SK-N-MC (cell line): ENCODE data around the gene ATP2B2.

ENCODE experiments used
- DNase-seq: peaks from one replicate; pipeline ENCODE4 v3.0.0-alpha.2; 2011; ENCODE audit warnings: low read depth, low spot score
- H3K27ac ChIP-seq: fragments of 200-600 bp; sonication (generic); 2 replicates; pipeline ENCODE4 v1.5.1; 2016; ENCODE audit warnings: mixed run types
- H3K36me3 ChIP-seq: fragments of 200-600 bp; sonication (generic); 2 replicates; pipeline ENCODE4 v1.6.1; 2017; ENCODE audit warnings: antibody characterized with exemption, low read length, mixed read lengths; ENCODE audit not compliant: insufficient read depth
- H3K4me3 ChIP-seq: fragments of 200-600 bp; sonication (generic); 2 replicates; pipeline ENCODE4 v1.5.1; 2016
- H3K9ac ChIP-seq: fragments of 200-600 bp; sonication (generic); 2 replicates; pipeline ENCODE4 v1.8.0; 2017; ENCODE audit warnings: mixed run types, mixed read lengths; ENCODE audit not compliant: insufficient read length
- H3K9me3 ChIP-seq: fragments of 200-600 bp; sonication (generic); 2 replicates; pipeline ENCODE4 v1.6.1; 2017; ENCODE audit warnings: low read depth, mild to moderate bottlenecking, antibody characterized with exemption, low read length, moderate library complexity, mixed read lengths
- EZH2 ChIP-seq: fragments of 200-600 bp; sonication (generic); IDR thresholded peaks from one replicate; pipeline ENCODE4 v1.6.1; 2017; ENCODE audit warnings: antibody characterized with exemption
- FOXP2 ChIP-seq: optimal IDR thresholded peaks from 2 replicates; pipeline ENCODE3; 2011; ENCODE audit warnings: mild to moderate bottlenecking, moderate library complexity; ENCODE audit not compliant: insufficient read depth; ENCODE audit errors: extremely low read length, control extremely low read depth
- POLR2AphosphoS5 ChIP-seq: IDR thresholded peaks from 2 replicates; pipeline ENCODE4 v1.6.1; 2012; ENCODE audit warnings: mild to moderate bottlenecking, low read depth, low read length, borderline replicate concordance

ATP2B2 gene

DNA sequence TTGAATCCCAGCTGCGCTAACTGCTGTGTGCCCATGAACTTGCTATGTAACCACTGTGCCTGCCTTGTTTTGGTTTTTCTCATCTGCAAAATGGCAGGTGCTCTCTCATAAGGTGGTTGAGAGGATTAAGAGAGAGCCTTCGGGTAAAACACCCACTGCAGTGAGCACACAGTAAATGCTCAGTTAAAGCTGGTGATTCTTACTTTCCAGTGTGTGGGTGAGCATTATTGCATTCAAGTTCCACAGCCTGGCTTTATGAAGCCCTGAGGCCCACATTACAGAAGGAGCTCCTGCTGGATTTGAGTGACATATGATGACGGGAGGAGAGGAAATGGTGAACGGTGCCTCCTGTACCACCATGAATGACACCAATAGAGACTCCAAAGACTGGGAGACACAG is 101.0 kb downstream of the ATP2B2 start:
- Histone ChIP-seq H3K4me3 (no peak overlapping the region), H3K9ac (no peak overlapping the region), H3K9me3 (no peaks in the 10 kb centered on the region), H3K27ac (no peak overlapping the region), H3K36me3 (no peaks in the 10 kb centered on the region)
- DNase-seq, result no peak
- TF ChIP-seq FOXP2, result no peak
- no peak for TF ChIP-seq POLR2AphosphoS5
- TF ChIP-seq EZH2, result no peak

DNA sequence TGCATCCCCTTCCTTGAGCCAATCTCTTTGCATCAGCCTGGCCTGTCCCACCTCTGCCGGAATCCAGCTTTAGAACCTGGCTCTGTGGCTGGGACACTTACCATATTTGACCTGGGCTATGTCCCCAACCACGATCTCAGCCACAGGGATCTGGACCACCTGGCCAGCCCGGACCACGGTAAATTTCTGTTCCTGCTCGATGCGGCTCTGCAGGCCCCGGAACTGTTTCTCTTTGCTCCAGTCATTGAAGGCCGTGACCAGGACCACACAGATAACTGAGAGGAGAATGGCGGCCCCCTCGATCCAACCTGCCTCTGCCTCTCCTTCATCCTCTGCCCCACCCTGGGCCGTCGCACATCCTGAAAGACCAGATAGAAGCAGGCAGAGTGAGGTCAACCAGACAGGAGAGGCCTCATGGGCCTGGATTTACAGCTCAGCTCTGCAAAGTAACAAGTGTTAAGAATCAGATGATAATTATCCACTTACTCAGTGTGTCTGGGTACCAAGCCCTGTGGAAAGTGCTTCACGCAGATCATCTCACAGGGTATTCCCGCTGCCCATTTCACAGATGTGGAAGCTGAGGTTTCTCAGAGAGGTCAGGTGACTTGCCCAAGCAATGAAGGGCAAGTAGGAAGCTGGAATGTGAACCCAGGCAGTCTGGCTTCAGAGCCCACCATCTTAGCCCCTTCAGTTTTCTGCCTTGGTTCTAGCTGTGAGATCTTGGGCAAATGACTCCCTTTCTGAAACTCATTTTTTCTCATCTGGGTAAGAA is 103.2 kb downstream of the ATP2B2 start:
- DNase-seq, result no peak
- no peak overlapping the region for H3K9ac ChIP-seq
- no peak overlapping the region for H3K27ac ChIP-seq
- H3K36me3 ChIP-seq, result no peaks in the 10 kb centered on the region
- no peak overlapping the region for H3K4me3 ChIP-seq
- no peak for TF ChIP-seq EZH2
- TF ChIP-seq POLR2AphosphoS5, result no peak
- TF ChIP-seq FOXP2, result no peak
- H3K9me3 ChIP-seq, result no peaks in the 10 kb centered on the region

DNA sequence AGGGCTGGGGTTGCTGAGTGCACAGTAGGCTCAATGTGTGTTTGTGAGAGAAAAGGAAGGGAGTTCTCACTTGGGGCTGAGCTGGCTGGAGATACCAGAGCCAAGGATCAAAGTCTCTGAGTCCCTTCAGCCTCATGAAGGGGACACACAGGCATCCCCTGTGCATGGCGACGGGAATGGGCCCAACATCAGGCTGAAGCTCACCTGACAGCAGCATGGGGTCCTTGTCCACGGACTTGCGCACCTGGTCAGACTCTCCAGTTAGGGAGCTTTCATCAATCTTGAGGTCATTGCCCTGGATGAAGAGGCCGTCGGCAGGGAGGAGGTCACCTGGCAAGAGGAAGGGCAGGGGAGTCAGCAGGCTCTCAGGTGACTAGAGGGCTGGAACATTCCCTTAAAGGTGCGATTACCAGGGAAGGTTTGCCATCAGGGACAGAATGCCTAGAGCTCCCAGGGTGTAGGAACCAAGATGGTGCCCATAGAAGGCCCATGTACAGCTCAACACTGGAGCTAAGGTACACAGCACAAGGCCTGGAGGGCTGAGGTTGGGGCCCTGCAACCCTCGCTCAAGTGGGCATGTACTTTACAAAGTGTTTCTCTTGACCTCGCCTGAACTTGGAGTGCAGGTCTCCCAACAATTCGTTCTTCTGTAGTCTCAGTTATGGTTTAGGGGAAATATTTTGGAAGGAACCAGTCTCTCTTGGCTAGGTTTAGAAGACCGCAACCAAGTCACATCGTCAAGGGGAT is 104.5 kb downstream of the ATP2B2 start:
- Histone ChIP-seq H3K9me3 (no peaks in the 10 kb centered on the region), H3K27ac (no peak overlapping the region), H3K9ac (no peak overlapping the region), H3K36me3 (no peaks in the 10 kb centered on the region), H3K4me3 (no peak overlapping the region)
- DNase-seq, result no peak
- TF ChIP-seq POLR2AphosphoS5, result no peak
- no peak for TF ChIP-seq EZH2
- no peak for TF ChIP-seq FOXP2

DNA sequence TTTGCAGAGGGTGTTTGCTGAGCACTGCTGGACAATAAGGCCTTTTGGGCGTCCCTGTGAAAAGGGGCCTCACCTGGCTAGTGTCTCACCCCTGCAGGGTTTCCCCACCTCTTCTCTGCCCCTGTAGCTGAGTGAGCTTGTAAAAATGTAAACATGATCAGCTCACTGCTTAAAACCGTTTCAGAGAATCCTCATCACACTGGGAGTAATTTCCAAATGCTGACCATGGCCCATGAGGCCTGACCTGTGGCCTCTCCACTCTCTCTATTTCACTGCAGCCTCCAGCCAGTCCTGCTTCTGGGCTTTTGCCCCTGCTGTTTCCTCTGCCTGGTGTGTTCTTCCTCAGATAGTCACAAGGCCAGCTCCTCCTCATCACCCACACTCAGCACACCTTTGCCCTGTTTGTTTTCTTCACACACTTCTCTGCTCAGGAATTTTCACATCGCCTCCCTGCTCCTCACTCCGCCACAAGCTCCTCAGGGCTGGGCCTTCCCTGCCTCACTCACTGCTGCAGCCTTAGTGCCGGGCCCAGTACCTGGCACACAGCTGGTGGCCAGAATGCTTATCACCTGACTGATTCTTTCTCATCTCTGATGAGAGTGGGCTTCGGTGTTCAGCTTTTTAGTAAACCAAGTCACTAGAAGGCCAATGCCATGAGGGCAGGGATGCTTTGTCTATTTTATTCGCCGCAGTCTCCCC is 105.2 kb downstream of the ATP2B2 start:
- Histone ChIP-seq H3K9me3 (no peaks in the 10 kb centered on the region), H3K27ac (no peak overlapping the region), H3K4me3 (no peak overlapping the region), H3K9ac (no peak overlapping the region), H3K36me3 (no peaks in the 10 kb centered on the region)
- no peak for DNase-seq
- TF ChIP-seq FOXP2, result no peak
- TF ChIP-seq POLR2AphosphoS5, result no peak

DNA sequence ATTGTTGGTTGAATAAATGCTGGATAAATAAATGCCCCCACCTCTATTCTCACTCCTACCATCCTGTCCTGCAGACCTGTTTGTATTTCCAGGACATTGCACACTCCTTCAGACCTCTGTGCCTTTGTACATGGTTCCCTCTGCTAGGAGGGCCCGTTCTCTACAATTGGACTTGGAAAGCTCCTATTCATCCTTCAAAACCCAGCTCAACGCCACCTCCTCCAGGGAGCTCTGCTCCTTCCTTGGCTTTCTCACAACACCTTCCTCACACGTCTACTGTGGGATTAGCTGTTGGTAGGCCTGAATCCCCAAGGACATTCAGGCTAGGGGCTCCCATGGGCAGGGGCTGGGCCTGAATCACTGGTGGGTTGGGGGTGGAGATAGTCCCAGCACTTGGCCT is 105.8 kb downstream of the ATP2B2 start:
- H3K27ac ChIP-seq, result no peak overlapping the region
- no peaks in the 10 kb centered on the region for H3K36me3 ChIP-seq
- TF ChIP-seq EZH2 (no peak), FOXP2 (no peak), POLR2AphosphoS5 (no peak)
- no peaks in the 10 kb centered on the region for H3K9me3 ChIP-seq
- DNase-seq, result no peak
- H3K4me3 ChIP-seq, result no peak overlapping the region
- no peak overlapping the region for H3K9ac ChIP-seq

DNA sequence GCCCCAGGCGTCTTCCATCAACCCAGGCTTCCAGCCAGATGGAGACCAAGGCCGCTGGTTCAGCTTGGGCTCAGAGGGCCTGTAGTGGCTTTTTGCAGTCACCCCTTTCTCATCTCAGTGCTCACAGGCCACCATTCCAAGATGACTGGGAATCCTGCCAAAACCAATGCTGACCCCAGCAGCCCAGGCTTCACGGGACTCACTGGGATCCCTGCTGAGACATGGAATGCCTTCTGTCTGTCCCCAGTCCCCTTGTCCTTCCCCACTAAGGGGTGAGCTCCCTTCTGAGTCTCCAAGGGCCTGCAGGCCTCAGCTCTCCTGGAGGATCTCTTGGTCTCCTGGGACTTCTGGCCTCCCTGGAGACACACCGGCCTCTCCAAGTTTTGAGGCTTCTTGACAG is 107.0 kb downstream of the ATP2B2 start:
- no peak overlapping the region for H3K9ac ChIP-seq
- H3K27ac ChIP-seq, result no peak overlapping the region
- H3K36me3 ChIP-seq, result no peaks in the 10 kb centered on the region
- DNase-seq, result no peak
- no peak for TF ChIP-seq FOXP2
- TF ChIP-seq POLR2AphosphoS5, result no peak
- TF ChIP-seq EZH2, result no peak
- H3K9me3 ChIP-seq, result no peaks in the 10 kb centered on the region
- H3K4me3 ChIP-seq, result no peak overlapping the region

DNA sequence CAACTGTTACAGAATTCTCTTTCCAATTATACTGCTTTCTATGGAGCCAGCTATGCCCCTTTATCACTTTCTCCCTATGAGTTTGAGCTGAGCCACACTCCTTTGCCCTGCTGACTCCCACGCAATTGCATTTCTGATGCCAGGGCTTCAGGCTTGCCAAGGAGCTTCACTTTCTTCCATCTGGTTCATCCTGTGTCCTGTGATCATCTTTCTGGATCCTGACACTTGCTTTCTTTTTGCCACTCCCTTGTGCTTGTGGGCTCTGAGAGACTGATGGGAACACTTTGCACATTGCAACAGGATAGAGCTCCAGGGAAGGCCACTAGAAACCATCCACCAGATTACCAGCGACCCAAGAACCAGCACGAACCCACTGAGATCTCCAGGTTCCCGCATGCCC is 107.5 kb downstream of the ATP2B2 start:
- H3K36me3 ChIP-seq, result no peaks in the 10 kb centered on the region
- no peak overlapping the region for H3K27ac ChIP-seq
- TF ChIP-seq EZH2 (no peak), POLR2AphosphoS5 (no peak), FOXP2 (no peak)
- no peak overlapping the region for H3K4me3 ChIP-seq
- no peak overlapping the region for H3K9ac ChIP-seq
- no peaks in the 10 kb centered on the region for H3K9me3 ChIP-seq
- DNase-seq, result no peak

DNA sequence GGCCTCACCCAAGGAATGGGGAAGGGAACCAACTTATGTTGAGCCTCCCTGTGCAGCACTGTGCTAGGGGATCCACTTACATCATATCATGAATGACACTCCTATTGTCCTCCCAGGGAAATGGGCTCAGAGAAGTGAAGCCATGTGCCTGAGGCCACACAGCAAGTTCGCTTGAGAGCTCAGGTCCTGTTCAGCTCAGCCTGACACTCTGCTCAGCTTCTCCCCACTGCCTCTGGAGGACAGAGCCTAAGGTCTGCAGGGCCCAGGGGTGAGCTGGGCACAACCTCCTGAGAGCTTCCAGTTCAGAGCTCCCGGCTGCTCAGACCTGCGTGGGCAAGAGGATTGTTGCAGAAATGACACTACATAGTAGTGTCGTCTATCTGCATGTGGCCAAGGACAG is 108.5 kb downstream of the ATP2B2 start:
- Histone ChIP-seq H3K36me3 (no peaks in the 10 kb centered on the region), H3K9me3 (no peaks in the 10 kb centered on the region), H3K9ac (no peak overlapping the region), H3K4me3 (no peak overlapping the region), H3K27ac (no peak overlapping the region)
- DNase-seq, result no peak
- no peak for TF ChIP-seq POLR2AphosphoS5
- no peak for TF ChIP-seq FOXP2
- no peak for TF ChIP-seq EZH2
